ENCODE data around the gene AHNAK.
"Not testable (repeated sequence)": the region's sequence is repeated elsewhere in the genome, so short reads cannot be mapped to it uniquely, and the experiment has no call there.

DNA sequence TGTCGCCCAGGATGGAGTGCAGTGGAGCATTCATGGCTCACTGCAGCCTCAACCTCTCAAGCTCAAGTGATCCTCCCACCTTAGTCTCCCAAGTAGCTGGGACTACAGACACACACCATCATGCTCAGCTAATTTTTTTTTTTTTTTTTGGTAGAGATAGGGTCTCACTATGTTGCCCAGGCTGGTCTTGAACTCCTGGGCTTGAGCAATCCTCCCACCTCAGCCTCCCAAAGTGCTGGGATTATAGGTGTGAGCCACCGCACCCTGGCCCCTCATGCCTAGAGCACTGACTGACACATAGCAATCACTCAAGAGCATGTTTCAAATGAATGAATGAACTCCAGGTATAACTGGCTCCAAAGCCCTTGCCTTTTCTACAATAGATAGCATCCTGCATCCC, 3.9 kb upstream of the AHNAK start:
- TF ChIP-seq, protein P1, sequence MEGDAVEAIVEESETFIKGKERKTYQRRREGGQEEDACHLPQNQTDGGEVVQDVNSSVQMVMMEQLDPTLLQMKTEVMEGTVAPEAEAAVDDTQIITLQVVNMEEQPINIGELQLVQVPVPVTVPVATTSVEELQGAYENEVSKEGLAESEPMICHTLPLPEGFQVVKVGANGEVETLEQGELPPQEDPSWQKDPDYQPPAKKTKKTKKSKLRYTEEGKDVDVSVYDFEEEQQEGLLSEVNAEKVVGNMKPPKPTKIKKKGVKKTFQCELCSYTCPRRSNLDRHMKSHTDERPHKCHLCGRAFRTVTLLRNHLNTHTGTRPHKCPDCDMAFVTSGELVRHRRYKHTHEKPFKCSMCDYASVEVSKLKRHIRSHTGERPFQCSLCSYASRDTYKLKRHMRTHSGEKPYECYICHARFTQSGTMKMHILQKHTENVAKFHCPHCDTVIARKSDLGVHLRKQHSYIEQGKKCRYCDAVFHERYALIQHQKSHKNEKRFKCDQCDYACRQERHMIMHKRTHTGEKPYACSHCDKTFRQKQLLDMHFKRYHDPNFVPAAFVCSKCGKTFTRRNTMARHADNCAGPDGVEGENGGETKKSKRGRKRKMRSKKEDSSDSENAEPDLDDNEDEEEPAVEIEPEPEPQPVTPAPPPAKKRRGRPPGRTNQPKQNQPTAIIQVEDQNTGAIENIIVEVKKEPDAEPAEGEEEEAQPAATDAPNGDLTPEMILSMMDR (IDR thresholded peaks at IDR 0.05 in 4 of 5, conservative IDR thresholded peaks at IDR 0.05 in 1 of 5) = not testable (repeated sequence)
- TF ChIP-seq POLR2A (IDR thresholded peaks at IDR 0.05) = not testable (repeated sequence)
